Activated CD8-positive, alpha-beta memory T cell treated with anti-CD3 and anti-CD28 coated beads, Interleukin-2, amount 10 ng/mL, durations not matched to agents 7 days and 5 days (primary cell): ENCODE results near the gene ADGRL3. TPM values are rescaled to one million over a fixed set of nuclear protein-coding genes. Genes with fewer than 3 reads are reported as not detected.
"Not testable (repeated sequence)": the region's sequence is repeated elsewhere in the genome, so short reads cannot be mapped to it uniquely, and the experiment has no call there.

Source experiments
- ATAC-seq: fragments of 150-1000 bp; cut with Tn5 transposase; one replicate; pipeline ENCODE4 v1.10.0; 2021; ENCODE audit warnings: moderate library complexity
- CTCF ChIA-PET: fragments of 350-600 bp; sonication (Branson Sonifier 250); formaldehyde crosslinking; loops from one replicate; lab custom pipeline; 2021; ENCODE audit warnings: antibody characterized with exemption; lab: Charles Lee
- DNase-seq: peaks from one replicate; pipeline ENCODE4 v3.0.0-alpha.2; 2020
- H3K27ac Mint-ChIP-seq: one replicate; pipeline ENCODE4 v1.8.0; 2021; ENCODE audit warnings: mild to moderate bottlenecking, mixed read lengths
- H3K27me3 Mint-ChIP-seq: one replicate; pipeline ENCODE4 v1.8.0; 2021; ENCODE audit warnings: mixed read lengths
- H3K36me3 Mint-ChIP-seq: one replicate; pipeline ENCODE4 v1.8.0; 2021; ENCODE audit warnings: mild to moderate bottlenecking, mixed read lengths
- H3K4me1 Mint-ChIP-seq: one replicate; pipeline ENCODE4 v1.8.0; 2021; ENCODE audit warnings: mixed read lengths
- H3K4me3 Mint-ChIP-seq: one replicate; pipeline ENCODE4 v1.8.0; 2021; ENCODE audit warnings: mild to moderate bottlenecking, moderate library complexity, mixed read lengths
- H3K9me3 Mint-ChIP-seq: one replicate; pipeline ENCODE4 v1.8.0; 2022; ENCODE audit warnings: low read depth, mixed read lengths
- total RNA-seq, 2 experiments: library from RNA; stranded (reverse); gene quantifications; one replicate each; pipeline ENCODE4 v1.2.3, GENCODE V29; 2021

ADGRL3 gene
- total RNA-seq, 2 experiments from 2014 or later: not detected

DNA sequence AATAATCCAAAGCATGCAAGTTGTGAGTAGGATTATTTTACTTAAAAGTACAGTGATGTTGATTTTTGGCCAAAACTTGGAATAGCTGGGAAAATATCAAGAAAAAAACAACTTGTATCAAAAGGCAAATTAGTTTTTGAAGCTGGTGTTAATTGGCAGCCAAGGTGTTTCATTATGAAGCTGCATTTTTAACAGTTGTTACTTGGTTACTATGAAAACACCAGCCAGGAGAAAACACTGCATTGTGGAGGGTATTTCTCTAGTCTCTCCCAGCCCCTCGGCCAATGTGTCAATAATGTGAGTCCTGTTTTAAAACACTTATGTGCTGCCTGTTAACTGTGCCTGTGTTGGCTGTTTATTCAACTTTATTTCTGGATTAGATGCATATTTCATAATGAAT is 733.4 kb downstream of the ADGRL3 start:
- ATAC-seq (no peak), DNase-seq (no peak)
- Mint-ChIP-seq H3K27ac (no peak overlapping the region), H3K4me3 (no peak overlapping the region), H3K9me3 (peaks cover 3% of the 10 kb centered on the region), H3K4me1 (no peaks in the 10 kb centered on the region), H3K27me3 (no peaks in the 10 kb centered on the region), H3K36me3 (no peaks in the 10 kb centered on the region)
- CTCF ChIA-PET: no interaction called here

DNA sequence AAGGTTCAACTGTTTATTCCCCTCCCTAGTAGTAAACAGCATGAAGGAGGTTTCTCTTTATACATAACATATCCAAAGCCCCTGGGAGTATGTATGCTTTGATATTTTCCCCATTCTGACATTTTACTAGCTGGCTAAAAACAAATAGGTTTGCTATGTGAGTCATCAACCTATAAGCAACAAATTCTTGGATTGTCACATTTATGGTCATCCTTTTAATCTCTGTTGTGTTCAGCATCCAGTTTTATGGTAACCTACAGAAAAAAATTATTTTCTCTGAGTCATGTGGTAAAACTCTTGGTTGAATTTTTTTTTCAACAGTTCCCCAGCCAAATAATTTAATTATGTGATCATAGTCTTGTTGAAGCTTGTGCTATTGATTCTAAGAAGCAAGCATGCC is 734.1 kb downstream of the ADGRL3 start:
- ATAC-seq: no peak
- no peak overlapping the region for H3K4me3 Mint-ChIP-seq

DNA sequence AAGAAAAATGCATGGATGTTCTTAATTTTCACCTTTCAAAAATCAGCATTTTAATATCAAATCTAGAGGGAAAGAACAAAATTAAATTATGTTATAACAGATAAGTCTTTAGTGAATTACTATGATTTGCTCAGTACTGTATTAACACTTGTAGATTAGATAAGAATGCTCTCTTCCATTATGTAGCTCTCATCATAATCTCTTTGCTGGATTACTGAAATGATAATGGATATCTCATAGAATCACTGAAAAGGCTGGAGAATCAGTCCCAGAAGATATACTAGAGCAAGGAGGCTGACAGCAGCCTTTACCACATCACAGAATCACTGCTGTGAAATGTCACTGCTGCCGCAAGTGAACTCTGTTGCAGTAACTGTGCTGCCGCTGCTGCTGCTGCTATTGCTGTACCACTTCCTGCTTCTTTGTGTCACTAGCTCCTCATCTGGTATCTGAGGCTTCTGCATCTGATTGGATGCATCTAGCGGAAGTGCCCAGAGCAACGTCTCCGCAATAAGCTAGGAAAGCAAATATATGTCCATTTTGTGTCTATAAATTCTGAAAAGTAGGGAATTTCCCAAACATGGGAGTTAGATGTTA is 738.2 kb downstream of the ADGRL3 start:
- Mint-ChIP-seq H3K9me3 (no peaks in the 10 kb centered on the region), H3K27ac (no peak overlapping the region), H3K27me3 (no peaks in the 10 kb centered on the region), H3K4me1 (no peaks in the 10 kb centered on the region), H3K36me3 (no peaks in the 10 kb centered on the region), H3K4me3 (no peak overlapping the region)
- DNase-seq (no peak), ATAC-seq (no peak)
- CTCF ChIA-PET: no interaction called here

More for the DNA sequence above, 734.1 kb downstream of the ADGRL3 start:
- Mint-ChIP-seq H3K4me1 (no peaks in the 10 kb centered on the region), H3K9me3 (peaks cover 3% of the 10 kb centered on the region), H3K36me3 (no peaks in the 10 kb centered on the region), H3K27ac (no peak overlapping the region), H3K27me3 (no peaks in the 10 kb centered on the region)
- CTCF ChIA-PET: no interaction called here
- no peak for DNase-seq

DNA sequence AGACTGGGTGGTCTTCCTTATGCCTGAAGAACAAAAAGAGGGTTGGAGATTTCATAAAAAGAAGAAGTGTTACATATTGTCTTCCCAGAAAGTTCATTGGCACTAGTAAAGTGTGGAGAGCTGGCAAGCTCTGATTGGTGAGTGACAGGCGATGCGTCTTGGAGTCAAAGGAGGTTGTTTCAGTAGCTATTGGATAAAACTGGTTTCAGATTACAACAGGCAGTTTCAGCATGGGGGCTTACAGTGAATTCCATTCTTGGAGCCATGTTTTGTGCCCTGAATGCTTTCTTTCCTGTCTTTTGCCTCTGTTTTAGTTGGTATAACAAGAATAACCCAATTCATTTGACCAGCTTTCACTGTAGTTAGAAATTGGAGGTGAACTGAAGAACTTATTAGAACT is 750.5 kb downstream of the ADGRL3 start:
- CTCF ChIA-PET: no interaction called here
- Mint-ChIP-seq H3K27me3 (no peaks in the 10 kb centered on the region), H3K36me3 (no peaks in the 10 kb centered on the region), H3K27ac (no peak overlapping the region), H3K4me1 (no peaks in the 10 kb centered on the region), H3K4me3 (no peak overlapping the region), H3K9me3 (peaks cover 2% of the 10 kb centered on the region)
- no peak for DNase-seq
- ATAC-seq: no peak

DNA sequence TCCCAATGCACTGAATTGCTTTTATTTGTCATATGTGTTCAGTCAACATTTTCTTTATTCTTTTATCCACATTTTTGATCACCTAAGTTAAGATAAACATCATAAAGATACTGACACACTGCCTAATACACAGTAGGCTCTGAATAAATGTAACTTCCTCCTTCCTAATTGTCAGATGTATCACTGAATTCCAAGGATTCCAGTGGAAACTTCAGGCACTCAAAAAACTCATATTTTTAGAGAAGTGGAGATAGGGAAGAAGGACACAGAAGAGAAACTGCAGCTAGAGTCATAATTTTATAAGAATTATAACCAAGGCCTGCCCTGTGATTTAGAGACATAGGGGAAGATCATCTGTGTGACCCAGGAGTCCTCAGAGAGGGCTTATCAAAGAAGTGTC is 753.3 kb downstream of the ADGRL3 start:
- H3K4me3 Mint-ChIP-seq: no peak overlapping the region
- no peaks in the 10 kb centered on the region for H3K4me1 Mint-ChIP-seq
- no peak for DNase-seq
- H3K36me3 Mint-ChIP-seq: no peaks in the 10 kb centered on the region
- H3K27me3 Mint-ChIP-seq: no peaks in the 10 kb centered on the region
- ATAC-seq: no peak
- H3K27ac Mint-ChIP-seq: no peak overlapping the region
- CTCF ChIA-PET: no interaction called here
- H3K9me3 Mint-ChIP-seq: peaks cover 2% of the 10 kb centered on the region

DNA sequence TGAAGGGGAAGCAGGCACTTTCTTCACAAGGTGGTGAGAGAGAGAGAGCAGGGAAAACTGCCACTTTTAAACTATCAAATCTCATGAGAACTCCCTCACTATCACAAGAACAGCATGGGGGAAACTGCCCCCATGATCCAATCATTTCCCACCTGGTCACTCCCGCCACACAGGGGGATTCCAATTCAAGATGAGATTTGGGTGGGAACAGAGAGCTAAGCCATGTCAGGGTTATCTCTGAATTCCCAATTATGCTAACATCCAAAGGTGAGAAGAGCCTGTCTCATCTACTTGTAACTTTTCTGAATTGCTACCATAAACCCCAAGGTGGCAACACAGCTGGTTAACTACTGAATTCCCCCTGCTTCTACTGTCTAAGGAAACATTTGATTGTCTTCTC is 758.5 kb downstream of the ADGRL3 start:
- Mint-ChIP-seq H3K36me3 (no peaks in the 10 kb centered on the region), H3K27me3 (no peaks in the 10 kb centered on the region), H3K9me3 (peaks cover 7% of the 10 kb centered on the region), H3K27ac (no peak overlapping the region), H3K4me1 (no peaks in the 10 kb centered on the region), H3K4me3 (no peak overlapping the region)
- ATAC-seq: no peak
- CTCF ChIA-PET: no interaction called here
- DNase-seq: no peak

DNA sequence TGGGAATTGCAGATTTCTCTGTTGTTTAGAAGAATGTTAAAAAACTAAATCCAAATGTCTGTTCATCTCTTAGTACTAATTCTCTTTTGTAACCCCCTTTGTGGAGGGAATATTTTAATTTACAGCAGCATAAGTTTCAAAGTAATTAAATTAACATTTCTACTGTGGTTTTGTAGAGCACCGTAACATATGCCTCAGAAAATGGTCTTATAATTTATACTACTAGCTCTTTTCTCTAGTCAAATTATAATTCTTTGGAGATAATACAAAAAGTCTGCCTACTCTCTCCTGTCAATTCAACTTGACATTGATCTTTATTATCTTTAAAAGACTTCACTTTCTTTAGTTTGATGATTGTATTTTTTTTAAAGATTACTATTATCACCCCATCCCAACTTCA is 759.0 kb downstream of the ADGRL3 start:
- CTCF ChIA-PET: no interaction called here
- Mint-ChIP-seq H3K4me3 (no peak overlapping the region), H3K27ac (no peak overlapping the region), H3K36me3 (no peaks in the 10 kb centered on the region), H3K27me3 (no peaks in the 10 kb centered on the region), H3K9me3 (peaks cover 7% of the 10 kb centered on the region), H3K4me1 (no peaks in the 10 kb centered on the region)
- no peak for DNase-seq
- no peak for ATAC-seq

DNA sequence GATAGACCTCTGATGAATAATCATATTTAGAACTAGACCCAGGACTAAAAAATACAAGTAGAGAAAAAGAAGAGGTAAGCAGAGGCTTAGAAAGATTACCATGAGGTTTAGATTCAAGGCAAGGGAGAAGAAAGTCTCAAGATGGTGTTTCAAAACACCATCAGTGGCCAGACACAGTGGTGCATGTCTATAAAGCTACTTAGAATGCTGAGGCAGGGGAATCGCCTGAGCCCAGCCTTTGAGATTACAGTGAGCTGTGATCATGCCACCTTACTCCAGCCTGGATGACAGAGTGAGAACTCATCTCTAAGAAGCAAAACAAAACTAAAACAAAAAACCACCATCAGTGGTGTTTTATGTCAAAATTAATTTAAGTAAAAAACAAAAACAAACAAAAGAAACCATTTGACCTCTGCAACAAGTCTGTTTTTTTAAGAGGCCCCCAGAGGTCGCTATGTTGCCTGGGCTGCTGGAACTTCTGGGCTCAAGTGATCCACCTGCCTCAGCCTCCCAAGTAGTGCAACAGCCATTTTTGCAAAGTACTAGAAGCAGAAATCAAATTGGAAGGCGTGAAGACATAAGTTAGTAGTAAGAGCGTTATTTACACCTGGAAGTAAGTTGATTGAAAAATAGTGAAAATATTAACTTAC is 784.3 kb downstream of the ADGRL3 start:
- Mint-ChIP-seq H3K9me3 (peaks cover 10% of the 10 kb centered on the region), H3K36me3 (no peaks in the 10 kb centered on the region), H3K4me3 (no peak overlapping the region), H3K27me3 (no peaks in the 10 kb centered on the region), H3K27ac (no peak overlapping the region), H3K4me1 (no peaks in the 10 kb centered on the region)
- ATAC-seq (no peak), DNase-seq (no peak)
- CTCF ChIA-PET: no interaction called here

DNA sequence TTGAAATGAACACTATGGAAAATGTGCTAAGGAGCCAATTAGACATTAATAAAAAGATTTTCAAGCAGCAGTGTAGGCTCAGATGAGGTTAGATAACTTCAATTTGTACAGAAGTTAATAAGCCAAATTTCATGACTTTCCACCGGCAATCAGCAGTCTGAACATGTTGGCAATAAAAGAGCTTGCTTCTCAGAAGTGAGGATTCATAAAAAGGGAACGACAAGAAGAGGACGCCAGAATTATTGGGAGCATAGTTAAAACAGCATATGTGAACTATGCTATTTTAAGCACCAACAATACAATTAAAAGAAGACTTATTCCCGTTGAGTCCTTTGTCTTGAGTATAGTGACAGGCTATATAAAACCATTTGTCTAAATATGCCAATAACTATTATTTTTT is 785.3 kb downstream of the ADGRL3 start:
- H3K4me1 Mint-ChIP-seq: no peaks in the 10 kb centered on the region
- DNase-seq: no peak
- no peak overlapping the region for H3K27ac Mint-ChIP-seq
- H3K36me3 Mint-ChIP-seq: no peaks in the 10 kb centered on the region
- no peaks in the 10 kb centered on the region for H3K27me3 Mint-ChIP-seq
- ATAC-seq: no peak
- peaks cover 10% of the 10 kb centered on the region for H3K9me3 Mint-ChIP-seq
- CTCF ChIA-PET: no interaction called here
- H3K4me3 Mint-ChIP-seq: no peak overlapping the region

DNA sequence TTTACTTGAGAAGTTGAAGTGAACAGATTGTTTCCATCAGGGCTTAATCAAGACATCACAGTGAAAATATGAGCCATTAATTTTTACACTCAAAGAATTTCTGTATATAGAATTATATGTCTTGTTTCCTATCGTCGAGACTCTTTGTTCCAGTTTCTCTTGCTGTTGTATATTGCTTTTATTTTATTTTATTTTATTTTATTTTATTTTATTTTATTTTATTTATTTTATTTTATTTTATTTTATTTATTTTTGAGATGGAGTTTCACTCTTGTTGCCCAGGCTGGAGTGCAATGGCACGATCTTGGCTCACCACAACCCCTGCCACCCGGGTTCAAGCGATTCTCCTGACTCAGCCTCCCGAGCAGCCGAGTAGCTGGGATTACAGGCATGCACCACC is 786.8 kb downstream of the ADGRL3 start:
- ATAC-seq, H3K4me3 Mint-ChIP-seq, H3K27ac Mint-ChIP-seq, H3K9me3 Mint-ChIP-seq, H3K27me3 Mint-ChIP-seq, DNase-seq, CTCF ChIA-PET, H3K36me3 Mint-ChIP-seq, H3K4me1 Mint-ChIP-seq: not testable (repeated sequence)

DNA sequence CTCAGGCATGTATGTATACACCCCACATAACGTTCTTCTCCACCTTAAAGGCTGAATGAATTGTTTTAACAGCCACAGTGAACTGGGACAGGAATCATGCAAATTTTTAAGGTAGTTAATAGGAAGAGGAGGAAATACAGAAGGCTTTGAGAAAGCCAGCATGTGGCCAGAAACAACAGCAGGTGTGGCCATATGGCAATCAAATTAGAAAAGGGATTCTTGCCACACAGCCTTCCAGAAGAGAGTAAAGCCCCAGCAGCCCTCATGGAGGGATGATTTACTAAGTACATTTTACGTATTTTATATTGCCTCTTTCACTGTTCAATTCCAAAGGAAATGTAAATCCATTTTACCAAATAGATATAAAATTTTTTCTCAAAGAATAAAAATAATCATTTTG is 792.2 kb downstream of the ADGRL3 start:
- H3K27me3 Mint-ChIP-seq: no peaks in the 10 kb centered on the region
- no peak overlapping the region for H3K4me3 Mint-ChIP-seq
- peaks cover 5% of the 10 kb centered on the region for H3K9me3 Mint-ChIP-seq
- DNase-seq: no peak
- no peaks in the 10 kb centered on the region for H3K4me1 Mint-ChIP-seq
- no peak for ATAC-seq
- no peaks in the 10 kb centered on the region for H3K36me3 Mint-ChIP-seq
- no peak overlapping the region for H3K27ac Mint-ChIP-seq
- CTCF ChIA-PET: no interaction called here

DNA sequence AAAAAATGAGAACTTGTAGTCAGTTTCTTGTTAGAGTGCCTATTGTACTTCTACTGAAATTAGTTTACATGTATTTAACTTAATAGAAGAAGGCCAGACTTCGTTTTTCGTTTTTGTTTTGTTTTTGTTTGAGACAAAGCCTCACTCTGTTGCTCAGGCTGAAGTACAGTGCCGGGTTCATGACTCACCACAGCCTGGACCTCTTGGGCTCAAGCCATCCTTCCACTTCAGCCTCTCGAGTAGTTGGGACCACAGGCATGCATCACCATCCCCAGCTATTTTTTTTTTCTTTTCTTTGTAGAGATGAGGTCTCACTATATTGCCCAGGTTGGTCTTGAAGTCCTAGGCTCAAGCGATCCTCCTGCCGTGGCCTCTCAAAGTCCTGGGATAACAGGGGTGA is 793.9 kb downstream of the ADGRL3 start:
- no peaks in the 10 kb centered on the region for H3K36me3 Mint-ChIP-seq
- H3K27me3 Mint-ChIP-seq: no peaks in the 10 kb centered on the region
- no peak overlapping the region for H3K4me3 Mint-ChIP-seq
- H3K27ac Mint-ChIP-seq: no peak overlapping the region
- peaks cover 4% of the 10 kb centered on the region for H3K9me3 Mint-ChIP-seq
- H3K4me1 Mint-ChIP-seq: no peaks in the 10 kb centered on the region
- ATAC-seq (no peak), DNase-seq (no peak)
- CTCF ChIA-PET: no interaction called here

DNA sequence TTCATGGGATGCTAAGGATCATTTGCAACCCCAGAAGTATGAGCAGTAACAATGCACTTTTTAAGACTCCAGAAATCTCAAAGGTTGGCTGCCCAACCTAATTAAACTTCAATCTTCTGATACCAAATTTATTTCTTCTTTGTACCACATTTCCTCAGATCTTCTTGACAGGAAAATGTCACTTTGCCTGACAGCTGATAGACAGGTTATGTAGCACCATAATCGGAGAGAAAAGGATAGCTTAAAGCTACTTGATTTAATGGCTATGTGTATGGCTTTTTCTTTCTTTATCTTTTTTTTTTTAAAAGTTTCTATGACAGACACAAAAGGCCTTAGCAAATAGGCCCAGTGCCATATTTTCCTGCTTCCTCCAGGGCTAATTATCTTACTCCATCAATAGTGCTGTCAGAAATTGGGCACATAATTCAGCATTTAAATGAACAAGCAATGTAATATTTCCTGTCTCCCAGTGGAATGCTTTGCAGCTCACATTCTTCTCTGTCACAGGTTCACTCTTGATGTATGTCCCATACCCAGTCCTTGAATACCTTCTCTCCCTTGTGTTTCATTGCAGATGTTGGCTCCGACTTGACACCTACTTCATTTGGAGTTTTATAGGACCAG is 795.7 kb downstream of the ADGRL3 start:
- H3K36me3 Mint-ChIP-seq: no peaks in the 10 kb centered on the region
- CTCF ChIA-PET: no interaction called here
- H3K4me1 Mint-ChIP-seq: no peaks in the 10 kb centered on the region
- no peak overlapping the region for H3K27ac Mint-ChIP-seq
- no peak for DNase-seq
- no peaks in the 10 kb centered on the region for H3K27me3 Mint-ChIP-seq
- no peak for ATAC-seq
- no peak overlapping the region for H3K4me3 Mint-ChIP-seq
- H3K9me3 Mint-ChIP-seq: peaks cover 4% of the 10 kb centered on the region

DNA sequence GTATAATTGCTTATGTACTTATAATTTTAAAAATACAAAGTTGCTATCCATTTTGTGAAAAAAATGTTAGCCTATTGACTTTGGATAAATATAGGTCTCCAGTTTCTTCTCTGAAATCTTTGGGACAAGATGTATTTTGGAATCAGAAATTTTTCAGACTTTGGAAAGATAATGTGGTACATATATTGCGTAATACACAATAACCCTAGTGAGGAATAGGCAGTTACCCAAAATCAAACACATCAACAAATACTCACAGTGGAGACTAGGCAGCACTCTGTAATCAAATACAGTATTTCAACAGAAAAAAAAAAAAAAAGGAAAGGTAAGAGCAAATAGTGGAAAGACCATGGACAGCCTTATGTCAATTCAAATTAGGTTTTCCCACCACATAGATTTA is 796.8 kb downstream of the ADGRL3 start:
- no peak for DNase-seq
- Mint-ChIP-seq H3K36me3 (no peaks in the 10 kb centered on the region), H3K27ac (no peak overlapping the region), H3K27me3 (no peaks in the 10 kb centered on the region), H3K4me3 (no peak overlapping the region), H3K4me1 (no peaks in the 10 kb centered on the region), H3K9me3 (peaks cover 9% of the 10 kb centered on the region)
- CTCF ChIA-PET: no interaction called here
- ATAC-seq: no peak
